ACHN (cell line): Measurements from ENCODE around the gene HDDC3.
"Not testable (repeated sequence)": the region's sequence is repeated elsewhere in the genome, so short reads cannot be mapped to it uniquely, and the experiment has no call there.

Experiments used
- DNase-seq: peaks from one replicate; pipeline ENCODE4 v3.0.0-alpha.2; 2015
- in situ Hi-C: cut with HindIII; loops from 2 replicates; pipeline ENCODE4 v1.10.0; 2017; ENCODE audit warnings: low sequenced_read_pairs, low pct_ligation_motif_present, low pct_unique_long_range_greater_than_20kb

Gene HDDC3

GRCh38 chr15:90934949-90935751 lies 2.8 kb upstream of the HDDC3 start, which contains the start of gene UNC45A:
UNC45A (plus strand) TSS chr15:90935285; CDS start chr15:90935325, 40 bp downstream.
- peak; percentile 85 for DNase-seq
- in situ Hi-C loops, result no loop called here

- DNase-seq, result peak; percentile 82
- in situ Hi-C loops, result no loop called here
Observed at GRCh38 chr15:90934256-90934948, 2.1 kb upstream of the HDDC3 start.

GRCh38 chr15:90933301-90933700 lies 952 bp upstream of the HDDC3 start:
- in situ Hi-C loops, result no loop called here

GRCh38 chr15:90932660-90932991 lies 277 bp upstream of the HDDC3 start:
- in situ Hi-C loops, result no loop called here
- DNase-seq, result no peak

More at GRCh38 chr15:90933301-90933700, 952 bp upstream of the HDDC3 start:
- DNase-seq, result no peak

- DNase-seq, result no peak
- in situ Hi-C loops, result no loop called here
Observed at GRCh38 chr15:90931575-90931827, 848 bp downstream of the HDDC3 start.

- no peak for DNase-seq
- in situ Hi-C loops, result no loop called here
Observed at GRCh38 chr15:90930861-90931574, 1.3 kb downstream of the HDDC3 start.

- in situ Hi-C loops, result no loop called here
- DNase-seq, result no peak
Observed at GRCh38 chr15:90929246-90930019, 2.9 kb downstream of the HDDC3 start.

- in situ Hi-C loops, DNase-seq: not testable (repeated sequence)
Observed at GRCh38 chr15:90928106-90928505, 4.2 kb downstream of the HDDC3 start.

- in situ Hi-C loops, result not testable (repeated sequence)
Observed at GRCh38 chr15:90926766-90927165, 5.6 kb downstream of the HDDC3 start.

GRCh38 chr15:90924375-90924774 lies 8.0 kb downstream of the HDDC3 start:
- in situ Hi-C loops, result no loop called here
- no peak for DNase-seq

More at GRCh38 chr15:90926766-90927165, 5.6 kb downstream of the HDDC3 start:
- not testable (repeated sequence) for DNase-seq

GRCh38 chr15:90922712-90923322 lies 9.5 kb downstream of the HDDC3 start:
- DNase-seq, in situ Hi-C loops: not testable (repeated sequence)

GRCh38 chr15:90921887-90922286 lies 10.5 kb downstream of the HDDC3 start:
- no peak for DNase-seq
- in situ Hi-C loops, result no loop called here

GRCh38 chr15:90918835-90919234 lies 13.5 kb downstream of the HDDC3 start:
- in situ Hi-C loops, result no loop called here

GRCh38 chr15:90918034-90918788 lies 14.1 kb downstream of the HDDC3 start:
- in situ Hi-C loops, result no loop called here
- DNase-seq, result no peak

More at GRCh38 chr15:90918835-90919234, 13.5 kb downstream of the HDDC3 start:
- no peak for DNase-seq

GRCh38 chr15:90917569-90917968 lies 14.8 kb downstream of the HDDC3 start:
- in situ Hi-C loops, result no loop called here
- DNase-seq, result no peak

- DNase-seq, result no peak
- in situ Hi-C loops, result no loop called here
Observed at GRCh38 chr15:90916461-90916860, 15.9 kb downstream of the HDDC3 start.

GRCh38 chr15:90915808-90916440 lies 16.4 kb downstream of the HDDC3 start:
- DNase-seq, result no peak
- in situ Hi-C loops, result no loop called here
